Vagina (tissue), 2 donors: Measurements from ENCODE around the gene B4GALT2.

Experiments
- POLR2A ChIP-seq, 2 donors: fragments of 450-650 bp; IDR thresholded peaks; one replicate each; pipeline ENCODE4 v1.6.1; 2017; ENCODE audit warnings: antibody characterized with exemption in 2 of 2, mild to moderate bottlenecking in 2 of 2, moderate library complexity in 2 of 2
- POLR2AphosphoS5 ChIP-seq, 2 donors: sonication (generic); formaldehyde crosslinking; IDR thresholded peaks; one replicate each; pipeline ENCODE4 v1.9.0; 2017; ENCODE audit warnings: antibody characterized with exemption in 2 of 2, mild to moderate bottlenecking in 2 of 2, low read depth in 1 of 2; ENCODE audit not compliant: insufficient read depth in 1 of 2
- TF ChIP-seq, protein P1 (sequence below), 3 experiments: fragments of 450-650 bp in 2 of 3; fragments of 200-600 bp in 1 of 3; sonication (generic) in 1 of 3; IDR thresholded peaks; one replicate each; pipeline ENCODE4 v1.5.1; 2017 to 2019; ENCODE audit warnings: antibody characterized with exemption in 3 of 3, mild to moderate bottlenecking in 2 of 3, moderate library complexity in 2 of 3

GRCh38 chr1:44035726-44036408, 56.9 kb downstream of the B4GALT2 start:
- TF ChIP-seq, protein P1, sequence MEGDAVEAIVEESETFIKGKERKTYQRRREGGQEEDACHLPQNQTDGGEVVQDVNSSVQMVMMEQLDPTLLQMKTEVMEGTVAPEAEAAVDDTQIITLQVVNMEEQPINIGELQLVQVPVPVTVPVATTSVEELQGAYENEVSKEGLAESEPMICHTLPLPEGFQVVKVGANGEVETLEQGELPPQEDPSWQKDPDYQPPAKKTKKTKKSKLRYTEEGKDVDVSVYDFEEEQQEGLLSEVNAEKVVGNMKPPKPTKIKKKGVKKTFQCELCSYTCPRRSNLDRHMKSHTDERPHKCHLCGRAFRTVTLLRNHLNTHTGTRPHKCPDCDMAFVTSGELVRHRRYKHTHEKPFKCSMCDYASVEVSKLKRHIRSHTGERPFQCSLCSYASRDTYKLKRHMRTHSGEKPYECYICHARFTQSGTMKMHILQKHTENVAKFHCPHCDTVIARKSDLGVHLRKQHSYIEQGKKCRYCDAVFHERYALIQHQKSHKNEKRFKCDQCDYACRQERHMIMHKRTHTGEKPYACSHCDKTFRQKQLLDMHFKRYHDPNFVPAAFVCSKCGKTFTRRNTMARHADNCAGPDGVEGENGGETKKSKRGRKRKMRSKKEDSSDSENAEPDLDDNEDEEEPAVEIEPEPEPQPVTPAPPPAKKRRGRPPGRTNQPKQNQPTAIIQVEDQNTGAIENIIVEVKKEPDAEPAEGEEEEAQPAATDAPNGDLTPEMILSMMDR (IDR thresholded peaks at IDR 0.05), result no peak
- TF ChIP-seq POLR2AphosphoS5 (IDR thresholded peaks at IDR 0.05; ENCODE audit: insufficient read depth in 1 of 2, low read depth in 1 of 2) (no peak), POLR2A (IDR thresholded peaks at IDR 0.05) (no peak)
